Cardiac muscle cell (in vitro differentiated cells and primary cell): ENCODE results near the gene MCM8. TPM values are rescaled to one million over a fixed set of nuclear protein-coding genes. Genes with fewer than 3 reads are reported as not detected.

ENCODE experiments used
- DNase-seq, 2 donors: peaks; one replicate each; pipeline versions ENCODE4 v3.0.0 to v3.0.0-alpha.2; 2010 to 2017; ENCODE audit warnings: low read depth in 1 of 2, low spot score in 1 of 2
- H3K27ac ChIP-seq: fragments of 200-600 bp; sonication (generic); 2 replicates; pipeline ENCODE4 v1.5.1; 2016
- H3K27me3 ChIP-seq: fragments of 200-600 bp; sonication (generic); 2 replicates; pipeline ENCODE4 v1.6.0; 2016; ENCODE audit warnings: control low read depth
- H3K36me3 ChIP-seq: fragments of 200-600 bp; sonication (generic); 2 replicates; pipeline ENCODE4 v1.5.1; 2016; ENCODE audit warnings: control low read depth
- H3K4me1 ChIP-seq: fragments of 200-600 bp; sonication (generic); 2 replicates; pipeline ENCODE4 v1.8.1; 2017; ENCODE audit warnings: low read depth, mild to moderate bottlenecking, mixed run types
- H3K4me3 ChIP-seq: fragments of 200-600 bp; sonication (generic); 2 replicates; pipeline ENCODE4 v1.5.1; 2016; ENCODE audit warnings: mild to moderate bottlenecking
- H3K9me3 ChIP-seq: fragments of 200-600 bp; sonication (generic); 2 replicates; pipeline ENCODE4 v1.5.1; 2017; ENCODE audit warnings: low read depth, mild to moderate bottlenecking, control low read depth
- polyA plus RNA-seq: library from polyadenylated mRNA; unstranded; fragments of >200 nt; fragmentation: Nextera tagmentation; extraction: Ambion mirVana; gene quantifications from 2 replicates; pipeline ENCODE4 v1.2.1, GENCODE V29; 2016
- total RNA-seq: library from RNA; depleted of rRNA; stranded (reverse); fragments of >200 nt; gene quantifications from 2 replicates; pipeline ENCODE4 v1.2.3, GENCODE V29; 2016
- TF ChIP-seq, protein P1 (sequence below): IDR thresholded peaks from 2 replicates; pipeline ENCODE4 v1.5.1; 2012; ENCODE audit warnings: low read depth, mild to moderate bottlenecking, low read length

Gene MCM8
- total and polyA plus RNA-seq, 2 experiments from 2014 or later = 1.5 to 9.4 TPM

DNA sequence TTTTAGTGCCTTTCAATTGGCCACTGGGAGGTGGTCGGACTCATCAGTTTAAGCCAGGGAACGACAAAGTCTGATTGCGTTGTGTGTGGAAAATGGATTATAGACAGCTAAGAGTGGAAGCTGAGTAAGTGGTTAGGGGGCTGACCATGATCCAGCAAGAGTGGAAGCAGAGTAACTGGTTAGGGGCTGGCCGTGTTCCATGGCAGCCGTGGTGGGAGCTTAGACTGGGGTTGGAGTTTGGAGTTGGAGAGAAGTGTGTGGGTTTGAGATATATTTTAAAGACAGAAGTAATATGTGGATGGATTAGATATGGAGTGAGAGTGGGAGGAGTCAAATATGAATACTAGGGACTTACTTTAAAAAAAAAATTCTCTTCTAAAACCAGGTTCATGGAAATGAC is 61.7 kb downstream of the MCM8 start:
- Histone ChIP-seq H3K27me3 (no peaks in the 10 kb centered on the region), H3K4me3 (no peak overlapping the region), H3K27ac (peak overlapping the region; percentile 69), H3K36me3 (peaks cover 60% of the 10 kb centered on the region), H3K9me3 (no peaks in the 10 kb centered on the region), H3K4me1 (peaks cover 16% of the 10 kb centered on the region)
- DNase-seq = no peak
- TF ChIP-seq, protein P1, sequence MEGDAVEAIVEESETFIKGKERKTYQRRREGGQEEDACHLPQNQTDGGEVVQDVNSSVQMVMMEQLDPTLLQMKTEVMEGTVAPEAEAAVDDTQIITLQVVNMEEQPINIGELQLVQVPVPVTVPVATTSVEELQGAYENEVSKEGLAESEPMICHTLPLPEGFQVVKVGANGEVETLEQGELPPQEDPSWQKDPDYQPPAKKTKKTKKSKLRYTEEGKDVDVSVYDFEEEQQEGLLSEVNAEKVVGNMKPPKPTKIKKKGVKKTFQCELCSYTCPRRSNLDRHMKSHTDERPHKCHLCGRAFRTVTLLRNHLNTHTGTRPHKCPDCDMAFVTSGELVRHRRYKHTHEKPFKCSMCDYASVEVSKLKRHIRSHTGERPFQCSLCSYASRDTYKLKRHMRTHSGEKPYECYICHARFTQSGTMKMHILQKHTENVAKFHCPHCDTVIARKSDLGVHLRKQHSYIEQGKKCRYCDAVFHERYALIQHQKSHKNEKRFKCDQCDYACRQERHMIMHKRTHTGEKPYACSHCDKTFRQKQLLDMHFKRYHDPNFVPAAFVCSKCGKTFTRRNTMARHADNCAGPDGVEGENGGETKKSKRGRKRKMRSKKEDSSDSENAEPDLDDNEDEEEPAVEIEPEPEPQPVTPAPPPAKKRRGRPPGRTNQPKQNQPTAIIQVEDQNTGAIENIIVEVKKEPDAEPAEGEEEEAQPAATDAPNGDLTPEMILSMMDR = no peak

DNA sequence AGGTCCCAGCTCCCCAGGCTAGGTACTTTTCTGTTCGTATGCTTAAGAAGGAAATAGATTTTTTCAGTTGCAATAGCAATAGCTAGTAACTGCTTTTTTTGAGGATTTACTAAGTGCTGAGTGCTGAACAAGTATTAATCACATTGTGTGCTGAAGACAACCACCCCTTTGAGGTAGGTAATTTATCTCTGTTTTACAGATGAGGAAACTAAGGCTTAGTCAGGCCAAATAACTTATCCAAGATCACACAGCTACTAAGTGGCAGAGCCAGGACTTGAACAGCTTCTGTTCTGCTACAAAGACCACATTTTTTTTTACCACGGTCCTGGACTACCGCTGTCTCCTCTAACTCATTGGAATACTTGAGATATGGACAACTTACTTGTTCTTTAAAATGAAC is 63.6 kb downstream of the MCM8 start:
- no peak overlapping the region for H3K4me3 ChIP-seq
- no peak for DNase-seq
- no peaks in the 10 kb centered on the region for H3K27me3 ChIP-seq
- H3K9me3 ChIP-seq = no peaks in the 10 kb centered on the region
- peaks cover 9% of the 10 kb centered on the region for H3K4me1 ChIP-seq
- TF ChIP-seq, protein P1 = no peak
- H3K27ac ChIP-seq = peak overlapping the region; percentile 69
- H3K36me3 ChIP-seq = peaks cover 63% of the 10 kb centered on the region

DNA sequence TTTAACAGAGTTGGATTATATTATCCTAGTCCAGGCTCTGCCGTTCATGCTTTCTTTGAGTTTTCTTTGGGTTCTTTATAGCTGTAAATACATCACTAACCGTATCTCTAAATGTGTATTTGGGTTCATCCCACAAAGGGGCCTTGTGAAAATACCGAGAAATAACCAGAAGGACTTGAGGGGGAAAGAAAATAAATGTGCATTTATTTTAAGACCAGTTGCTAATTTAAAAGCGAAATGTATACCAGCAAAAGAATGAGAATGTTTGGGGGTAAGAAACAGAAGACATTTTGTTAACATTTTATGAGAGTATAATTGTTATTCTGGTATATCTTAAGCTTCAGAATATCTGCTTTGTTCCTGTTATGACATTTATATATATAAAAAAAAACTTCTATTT is 64.5 kb downstream of the MCM8 start:
- Histone ChIP-seq H3K27me3 (no peaks in the 10 kb centered on the region), H3K9me3 (no peaks in the 10 kb centered on the region), H3K36me3 (peaks cover 57% of the 10 kb centered on the region), H3K27ac (peak overlapping the region; percentile 38), H3K4me3 (no peak overlapping the region), H3K4me1 (peaks cover 9% of the 10 kb centered on the region)
- no peak for DNase-seq
- TF ChIP-seq, protein P1 = no peak

DNA sequence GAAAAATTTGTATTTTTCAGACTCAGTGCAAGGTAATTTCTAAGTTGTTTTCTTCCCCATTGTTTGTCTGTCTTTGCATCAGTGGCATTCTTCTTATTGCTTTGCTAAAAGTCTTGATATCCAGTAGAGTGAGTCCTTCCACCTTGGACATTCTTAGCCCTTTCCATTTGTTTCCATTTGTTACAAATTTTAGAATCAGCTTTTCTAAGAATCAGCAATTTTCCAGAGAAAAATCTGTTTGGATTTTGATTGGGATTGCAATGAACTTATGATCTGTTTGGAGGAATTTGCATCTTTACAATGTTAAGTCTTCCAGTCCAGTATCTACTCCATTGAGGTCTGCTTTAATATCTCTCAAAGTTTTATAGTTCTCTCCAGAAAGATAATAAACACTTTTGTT is 67.0 kb downstream of the MCM8 start:
- Histone ChIP-seq H3K27me3 (no peaks in the 10 kb centered on the region), H3K4me3 (no peak overlapping the region), H3K9me3 (no peaks in the 10 kb centered on the region), H3K27ac (peak overlapping the region; percentile 35), H3K4me1 (no peaks in the 10 kb centered on the region), H3K36me3 (peaks cover 42% of the 10 kb centered on the region)
- DNase-seq = no peak
- TF ChIP-seq, protein P1 = no peak

- DNase-seq = no peak
- TF ChIP-seq, protein P1 = no peak
- no peaks in the 10 kb centered on the region for H3K27me3 ChIP-seq
- no peaks in the 10 kb centered on the region for H3K9me3 ChIP-seq
- no peaks in the 10 kb centered on the region for H3K4me1 ChIP-seq
- H3K36me3 ChIP-seq = peaks cover 38% of the 10 kb centered on the region
- peak overlapping the region; percentile 35 for H3K27ac ChIP-seq
- no peak overlapping the region for H3K4me3 ChIP-seq
Measured at GRCh38 chr20:6017880-6018279, 67.4 kb downstream of the MCM8 start.

GRCh38 chr20:6024768-6025167 is 74.3 kb downstream of the MCM8 start:
- H3K27ac ChIP-seq = no peak overlapping the region
- no peaks in the 10 kb centered on the region for H3K9me3 ChIP-seq
- H3K36me3 ChIP-seq = peaks cover 51% of the 10 kb centered on the region
- no peak overlapping the region for H3K4me3 ChIP-seq
- DNase-seq = no peak
- H3K4me1 ChIP-seq = peaks cover 25% of the 10 kb centered on the region
- no peaks in the 10 kb centered on the region for H3K27me3 ChIP-seq
- TF ChIP-seq, protein P1 = no peak
